Neural cell (in vitro differentiated cells): ENCODE measurements around the gene PDE6C. TPM values are rescaled to one million over a fixed set of nuclear protein-coding genes. Genes with fewer than 3 reads are reported as not detected.

Source experiments
- H2AFZ ChIP-seq: fragments of 200-600, 300-800 bp; sonication (generic), shearing (Covaris generic); 2 replicates; pipeline ENCODE4 v1.6.0; 2014; ENCODE audit warnings: low read depth, mild to moderate bottlenecking, antibody characterized with exemption, low read length, moderate library complexity
- H3F3A ChIP-seq: fragments of 200-600 bp; shearing (Covaris generic); 2 replicates; pipeline ENCODE4 v1.6.1; 2016; ENCODE audit warnings: mild to moderate bottlenecking, moderate library complexity, mixed read lengths, antibody characterized with exemption, low read length; ENCODE audit not compliant: insufficient read depth, poor library complexity, severe bottlenecking
- H3K27ac ChIP-seq: fragments of 200-600, 300-800 bp; sonication (generic), shearing (Covaris generic); 2 replicates; pipeline ENCODE4 v1.5.1; 2014; ENCODE audit warnings: mild to moderate bottlenecking, low read length, moderate library complexity
- H3K27me3 ChIP-seq: fragments of 300-800, 200-600 bp; sonication (generic), shearing (Covaris generic); 2 replicates; pipeline ENCODE4 v1.6.0; 2014; ENCODE audit warnings: mild to moderate bottlenecking, low read depth, low read length, moderate library complexity; ENCODE audit not compliant: insufficient read depth
- H3K36me3 ChIP-seq: fragments of 300-800, 200-600 bp; sonication (generic), shearing (Covaris generic); 2 replicates; pipeline ENCODE4 v1.5.1; 2014; ENCODE audit warnings: mild to moderate bottlenecking, antibody characterized with exemption, low read length, moderate library complexity; ENCODE audit not compliant: insufficient read depth
- H3K4me2 ChIP-seq: fragments of 300-800, 200-600 bp; sonication (generic), shearing (Covaris generic); 2 replicates; pipeline ENCODE4 v1.6.0; 2014; ENCODE audit warnings: mild to moderate bottlenecking, low read length
- H3K4me3 ChIP-seq: fragments of 300-800, 200-600 bp; sonication (generic), shearing (Covaris generic); 2 replicates; pipeline ENCODE4 v1.5.1; 2014; ENCODE audit warnings: mild to moderate bottlenecking, low read length, moderate library complexity
- H3K79me2 ChIP-seq: fragments of 200-600 bp; shearing (Covaris generic); replicated peaks from 2 replicates; pipeline ENCODE4 v1.6.0; 2014; ENCODE audit warnings: mild to moderate bottlenecking, low read length, moderate library complexity; ENCODE audit not compliant: insufficient read depth
- H3K9ac ChIP-seq: fragments of 300-800, 200-600 bp; sonication (generic), shearing (Covaris generic); 2 replicates; pipeline ENCODE4 v1.6.1; 2016; ENCODE audit warnings: mild to moderate bottlenecking, low read length, mixed read lengths
- H3K9me2 ChIP-seq: fragments of 200-600 bp; shearing (Covaris generic); 2 replicates; pipeline ENCODE4 v1.6.1; 2016; ENCODE audit warnings: mild to moderate bottlenecking, low read length, mixed read lengths; ENCODE audit not compliant: insufficient read depth
- H3K9me3 ChIP-seq: fragments of 200-600, 300-800 bp; sonication (generic), shearing (Covaris generic); 2 replicates; pipeline ENCODE4 v1.6.1; 2016; ENCODE audit warnings: mild to moderate bottlenecking, mixed run types, low read length, moderate library complexity, mixed read lengths
- H4K20me1 ChIP-seq: fragments of 200-600 bp; shearing (Covaris generic); 2 replicates; pipeline ENCODE4 v1.6.1; 2016; ENCODE audit warnings: mild to moderate bottlenecking, mixed run types; ENCODE audit not compliant: insufficient read depth
- EP300 ChIP-seq: fragments of 450-650 bp; conservative IDR thresholded peaks from 2 replicates; pipeline ENCODE4 v1.6.1; 2014; ENCODE audit warnings: antibody characterized with exemption, mild to moderate bottlenecking, moderate library complexity; ENCODE audit not compliant: poor library complexity, severe bottlenecking
- EZH2 ChIP-seq: fragments of 200-600, 300-800 bp; shearing (Covaris generic), sonication (generic); IDR thresholded peaks from 2 replicates; pipeline ENCODE4 v1.6.1; 2014; ENCODE audit warnings: antibody characterized with exemption, low read length, borderline replicate concordance, mild to moderate bottlenecking; ENCODE audit not compliant: insufficient read depth, poor library complexity, severe bottlenecking
- MXI1 ChIP-seq: fragments of 450-650 bp; conservative IDR thresholded peaks from 2 replicates; pipeline ENCODE4 v1.6.1; 2014; ENCODE audit warnings: antibody characterized with exemption, mild to moderate bottlenecking; ENCODE audit not compliant: poor library complexity, severe bottlenecking
- POLR2AphosphoS5 ChIP-seq: IDR thresholded peaks from 2 replicates; pipeline ENCODE4 v1.6.1; 2012
- RAD21 ChIP-seq: fragments of 450-650 bp; conservative IDR thresholded peaks from 2 replicates; pipeline ENCODE4 v1.6.1; 2014; ENCODE audit warnings: antibody characterized with exemption, mild to moderate bottlenecking, moderate library complexity
- SMC3 ChIP-seq: fragments of 450-650 bp; conservative IDR thresholded peaks from 2 replicates; pipeline ENCODE4 v1.6.1; 2014; ENCODE audit warnings: antibody characterized with exemption, mild to moderate bottlenecking, moderate library complexity; ENCODE audit not compliant: poor library complexity
- TAF1 ChIP-seq: IDR thresholded peaks from 2 replicates; pipeline ENCODE4 v1.6.1; 2012; ENCODE audit warnings: low read depth
- polyA plus RNA-seq: library from polyadenylated mRNA; depleted of rRNA; stranded (reverse); fragments of >200 nt; gene quantifications from 2 replicates; pipeline ENCODE4 v1.2.3, GENCODE V29; 2014
- TF ChIP-seq, protein P1 (sequence below): IDR thresholded peaks from 2 replicates; pipeline ENCODE4 v1.6.1; 2012; ENCODE audit warnings: borderline replicate concordance
- TF ChIP-seq, protein P2 (sequence below): fragments of 450-650 bp; IDR thresholded peaks from 2 replicates; pipeline ENCODE4 v1.5.1; 2014; ENCODE audit warnings: antibody characterized with exemption, mild to moderate bottlenecking, moderate library complexity; ENCODE audit not compliant: poor library complexity, severe bottlenecking

Gene PDE6C
- polyA plus RNA-seq, 1 donor from 2014 or later = not detected

DNA sequence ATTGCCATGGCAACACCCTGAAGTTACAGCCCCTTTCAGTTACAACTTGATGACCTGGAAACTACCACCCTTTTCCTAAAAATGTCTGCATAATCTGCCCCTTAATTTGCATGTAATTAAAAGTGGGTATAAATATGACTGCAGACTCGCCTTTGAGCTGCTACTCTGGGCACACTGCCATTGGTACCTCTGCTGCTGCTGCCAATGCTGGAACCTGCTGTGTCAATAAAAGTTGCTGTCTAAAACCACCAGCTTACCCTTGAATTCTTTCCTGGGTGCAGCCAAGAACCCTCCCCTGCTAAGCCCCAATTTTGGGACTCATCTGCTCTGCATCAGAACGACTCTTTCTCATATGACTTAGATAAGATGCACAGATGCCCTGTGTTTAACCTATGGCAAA lies 100.3 kb downstream of the PDE6C start:
- H4K20me1 ChIP-seq = no peaks in the 10 kb centered on the region
- H2AFZ ChIP-seq = no peak overlapping the region
- H3K36me3 ChIP-seq = no peaks in the 10 kb centered on the region
- H3K27me3 ChIP-seq = no peaks in the 10 kb centered on the region
- no peak overlapping the region for H3K4me2 ChIP-seq
- no peak overlapping the region for H3K27ac ChIP-seq
- H3F3A ChIP-seq = no peaks in the 10 kb centered on the region
- TF ChIP-seq EZH2 = no peak
- TF ChIP-seq MXI1 = no peak
- TF ChIP-seq RAD21 = no peak
- TF ChIP-seq SMC3 = no peak
- TF ChIP-seq, protein P1, sequence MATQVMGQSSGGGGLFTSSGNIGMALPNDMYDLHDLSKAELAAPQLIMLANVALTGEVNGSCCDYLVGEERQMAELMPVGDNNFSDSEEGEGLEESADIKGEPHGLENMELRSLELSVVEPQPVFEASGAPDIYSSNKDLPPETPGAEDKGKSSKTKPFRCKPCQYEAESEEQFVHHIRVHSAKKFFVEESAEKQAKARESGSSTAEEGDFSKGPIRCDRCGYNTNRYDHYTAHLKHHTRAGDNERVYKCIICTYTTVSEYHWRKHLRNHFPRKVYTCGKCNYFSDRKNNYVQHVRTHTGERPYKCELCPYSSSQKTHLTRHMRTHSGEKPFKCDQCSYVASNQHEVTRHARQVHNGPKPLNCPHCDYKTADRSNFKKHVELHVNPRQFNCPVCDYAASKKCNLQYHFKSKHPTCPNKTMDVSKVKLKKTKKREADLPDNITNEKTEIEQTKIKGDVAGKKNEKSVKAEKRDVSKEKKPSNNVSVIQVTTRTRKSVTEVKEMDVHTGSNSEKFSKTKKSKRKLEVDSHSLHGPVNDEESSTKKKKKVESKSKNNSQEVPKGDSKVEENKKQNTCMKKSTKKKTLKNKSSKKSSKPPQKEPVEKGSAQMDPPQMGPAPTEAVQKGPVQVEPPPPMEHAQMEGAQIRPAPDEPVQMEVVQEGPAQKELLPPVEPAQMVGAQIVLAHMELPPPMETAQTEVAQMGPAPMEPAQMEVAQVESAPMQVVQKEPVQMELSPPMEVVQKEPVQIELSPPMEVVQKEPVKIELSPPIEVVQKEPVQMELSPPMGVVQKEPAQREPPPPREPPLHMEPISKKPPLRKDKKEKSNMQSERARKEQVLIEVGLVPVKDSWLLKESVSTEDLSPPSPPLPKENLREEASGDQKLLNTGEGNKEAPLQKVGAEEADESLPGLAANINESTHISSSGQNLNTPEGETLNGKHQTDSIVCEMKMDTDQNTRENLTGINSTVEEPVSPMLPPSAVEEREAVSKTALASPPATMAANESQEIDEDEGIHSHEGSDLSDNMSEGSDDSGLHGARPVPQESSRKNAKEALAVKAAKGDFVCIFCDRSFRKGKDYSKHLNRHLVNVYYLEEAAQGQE = no peak
- no peak for TF ChIP-seq POLR2AphosphoS5
- TF ChIP-seq TAF1 = no peak
- TF ChIP-seq, protein P2, sequence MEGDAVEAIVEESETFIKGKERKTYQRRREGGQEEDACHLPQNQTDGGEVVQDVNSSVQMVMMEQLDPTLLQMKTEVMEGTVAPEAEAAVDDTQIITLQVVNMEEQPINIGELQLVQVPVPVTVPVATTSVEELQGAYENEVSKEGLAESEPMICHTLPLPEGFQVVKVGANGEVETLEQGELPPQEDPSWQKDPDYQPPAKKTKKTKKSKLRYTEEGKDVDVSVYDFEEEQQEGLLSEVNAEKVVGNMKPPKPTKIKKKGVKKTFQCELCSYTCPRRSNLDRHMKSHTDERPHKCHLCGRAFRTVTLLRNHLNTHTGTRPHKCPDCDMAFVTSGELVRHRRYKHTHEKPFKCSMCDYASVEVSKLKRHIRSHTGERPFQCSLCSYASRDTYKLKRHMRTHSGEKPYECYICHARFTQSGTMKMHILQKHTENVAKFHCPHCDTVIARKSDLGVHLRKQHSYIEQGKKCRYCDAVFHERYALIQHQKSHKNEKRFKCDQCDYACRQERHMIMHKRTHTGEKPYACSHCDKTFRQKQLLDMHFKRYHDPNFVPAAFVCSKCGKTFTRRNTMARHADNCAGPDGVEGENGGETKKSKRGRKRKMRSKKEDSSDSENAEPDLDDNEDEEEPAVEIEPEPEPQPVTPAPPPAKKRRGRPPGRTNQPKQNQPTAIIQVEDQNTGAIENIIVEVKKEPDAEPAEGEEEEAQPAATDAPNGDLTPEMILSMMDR = no peak
- TF ChIP-seq EP300 = no peak
- no peaks in the 10 kb centered on the region for H3K79me2 ChIP-seq
- H3K4me3 ChIP-seq = no peak overlapping the region
- no peaks in the 10 kb centered on the region for H3K9me2 ChIP-seq
- no peaks in the 10 kb centered on the region for H3K9me3 ChIP-seq
- no peak overlapping the region for H3K9ac ChIP-seq

DNA sequence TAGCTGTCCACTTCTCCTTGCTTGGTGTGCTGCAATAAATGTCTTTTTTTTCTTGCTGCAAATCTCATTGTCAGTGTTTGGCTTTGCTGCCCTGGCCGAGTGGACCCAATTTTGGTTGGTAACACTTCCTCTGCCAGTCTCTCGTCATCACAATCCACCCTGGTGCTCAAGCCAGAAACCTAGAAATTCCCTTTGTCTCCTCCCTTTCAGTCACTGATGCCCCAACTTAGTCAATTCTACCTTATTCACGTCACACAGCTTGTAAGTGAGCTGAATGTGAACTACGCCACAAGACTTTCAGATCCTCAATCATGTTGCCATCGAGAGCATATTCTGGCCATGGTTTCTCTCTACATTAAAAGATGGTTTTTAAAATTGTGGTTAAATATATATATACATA lies 103.0 kb downstream of the PDE6C start:
- TF ChIP-seq EP300 = no peak
- no peak for TF ChIP-seq TAF1
- no peak for TF ChIP-seq POLR2AphosphoS5
- no peak for TF ChIP-seq MXI1
- no peak for TF ChIP-seq SMC3
- TF ChIP-seq, protein P2 = no peak
- TF ChIP-seq RAD21 = no peak
- TF ChIP-seq, protein P1 = no peak
- TF ChIP-seq EZH2 = no peak

More for the DNA sequence above, 103.0 kb downstream of the PDE6C start:
- no peak overlapping the region for H3K4me3 ChIP-seq
- H3K9me3 ChIP-seq = no peaks in the 10 kb centered on the region
- H4K20me1 ChIP-seq = no peaks in the 10 kb centered on the region
- H3K9me2 ChIP-seq = no peaks in the 10 kb centered on the region
- H3K9ac ChIP-seq = no peak overlapping the region
- no peak overlapping the region for H3K4me2 ChIP-seq
- H3K79me2 ChIP-seq = no peaks in the 10 kb centered on the region
- no peaks in the 10 kb centered on the region for H3K36me3 ChIP-seq
- H2AFZ ChIP-seq = no peak overlapping the region
- no peaks in the 10 kb centered on the region for H3K27me3 ChIP-seq
- no peaks in the 10 kb centered on the region for H3F3A ChIP-seq
- H3K27ac ChIP-seq = no peak overlapping the region
